Gastroesophageal sphincter (tissue), 4 donors: Measurements from ENCODE around the gene PRKN. TPM values are rescaled to one million over a fixed set of nuclear protein-coding genes. Genes with fewer than 3 reads are reported as not detected.

Experiments
- ATAC-seq: fragments of 150-250 bp; one replicate; pipeline ENCODE4 v1.9.1; 2016; ENCODE audit warnings: mild to moderate bottlenecking, moderate library complexity
- H3K27ac ChIP-seq, 4 donors: fragments of 200-600 bp; sonication (generic) in 3 of 4; 1 replicate in 3 of 4; 2 replicates in 1 of 4; pipeline ENCODE4 v1.5.1; 2016 to 2019
- H3K27me3 ChIP-seq: fragments of 200-600 bp; sonication (generic); one replicate; pipeline ENCODE4 v1.5.1; 2019
- H3K36me3 ChIP-seq, 2 donors: fragments of 200-600 bp; sonication (generic); one replicate each; pipeline ENCODE4 v1.5.1; 2019; ENCODE audit warnings: control low read depth in 1 of 2
- H3K4me1 ChIP-seq, 3 donors: fragments of 200-600 bp; sonication (generic); 1 replicate in 2 of 3; 2 replicates in 1 of 3; pipeline ENCODE4 v1.5.1; 2016 to 2019; ENCODE audit warnings: control low read depth in 2 of 3
- H3K4me3 ChIP-seq, 2 donors: fragments of 200-600 bp; sonication (generic); one replicate each; pipeline ENCODE4 v1.5.1; 2019; ENCODE audit warnings: mild to moderate bottlenecking in 1 of 2, moderate library complexity in 1 of 2
- H3K9me3 ChIP-seq, 3 donors: fragments of 200-600 bp; sonication (generic); one replicate each; pipeline ENCODE4 v1.5.1; 2017 to 2019; ENCODE audit warnings: control low read depth in 2 of 3
- EP300 ChIP-seq: sonication (generic); formaldehyde crosslinking; IDR thresholded peaks from one replicate; pipeline ENCODE4 v1.6.1; 2017; ENCODE audit warnings: antibody characterized with exemption, mild to moderate bottlenecking
- POLR2A ChIP-seq, 2 donors: fragments of 450-650 bp; IDR thresholded peaks; one replicate each; pipeline ENCODE4 v1.6.1; 2017; ENCODE audit warnings: antibody characterized with exemption in 2 of 2, mild to moderate bottlenecking in 2 of 2, moderate library complexity in 1 of 2
- POLR2AphosphoS5 ChIP-seq: sonication (generic); formaldehyde crosslinking; IDR thresholded peaks from one replicate; pipeline ENCODE4 v1.6.1; 2017; ENCODE audit warnings: antibody characterized with exemption
- WGBS, 2 donors: methylation state at CpG; one replicate each; pipeline ENCODE4 v1.1.5; 2018; ENCODE audit warnings: low coverage in 1 of 2; 5-methylcytosine and 5-hydroxymethylcytosine counted together
- total RNA-seq, 4 donors: library from RNA; depleted of rRNA; stranded (reverse); fragments of >200 nt; gene quantifications; one replicate each; pipeline ENCODE4 v1.1.0, GENCODE V29; 2016
- TF ChIP-seq, protein P1 (sequence below), 4 experiments: fragments of 200-600 bp in 2 of 4; fragments of 450-650 bp in 2 of 4; sonication (generic) in 1 of 4; IDR thresholded peaks; one replicate each; pipeline ENCODE4 v1.5.1; 2017 to 2019; ENCODE audit warnings: antibody characterized with exemption in 4 of 4, mild to moderate bottlenecking in 2 of 4, moderate library complexity in 2 of 4

PRKN gene
- total RNA-seq, 4 donors from 2014 or later = 8.4 to 58.6 (median 25.8) TPM

- no peaks in the 10 kb centered on the region for H3K9me3 ChIP-seq
- H3K4me3 ChIP-seq = no peak overlapping the region
- H3K4me1 ChIP-seq = peaks cover 0 to 7% (median 0%) of the 10 kb centered on the region in 3 donors
- H3K27me3 ChIP-seq = no peaks in the 10 kb centered on the region
- 46 to 51% methylated on average over 2 of the region's 2 CpGs for WGBS, 2 donors
- no peak overlapping the region for H3K27ac ChIP-seq
- ATAC-seq = no peak
- no peaks in the 10 kb centered on the region for H3K36me3 ChIP-seq
- TF ChIP-seq POLR2A (IDR thresholded peaks at IDR 0.05) = no peak
- TF ChIP-seq, protein P1, sequence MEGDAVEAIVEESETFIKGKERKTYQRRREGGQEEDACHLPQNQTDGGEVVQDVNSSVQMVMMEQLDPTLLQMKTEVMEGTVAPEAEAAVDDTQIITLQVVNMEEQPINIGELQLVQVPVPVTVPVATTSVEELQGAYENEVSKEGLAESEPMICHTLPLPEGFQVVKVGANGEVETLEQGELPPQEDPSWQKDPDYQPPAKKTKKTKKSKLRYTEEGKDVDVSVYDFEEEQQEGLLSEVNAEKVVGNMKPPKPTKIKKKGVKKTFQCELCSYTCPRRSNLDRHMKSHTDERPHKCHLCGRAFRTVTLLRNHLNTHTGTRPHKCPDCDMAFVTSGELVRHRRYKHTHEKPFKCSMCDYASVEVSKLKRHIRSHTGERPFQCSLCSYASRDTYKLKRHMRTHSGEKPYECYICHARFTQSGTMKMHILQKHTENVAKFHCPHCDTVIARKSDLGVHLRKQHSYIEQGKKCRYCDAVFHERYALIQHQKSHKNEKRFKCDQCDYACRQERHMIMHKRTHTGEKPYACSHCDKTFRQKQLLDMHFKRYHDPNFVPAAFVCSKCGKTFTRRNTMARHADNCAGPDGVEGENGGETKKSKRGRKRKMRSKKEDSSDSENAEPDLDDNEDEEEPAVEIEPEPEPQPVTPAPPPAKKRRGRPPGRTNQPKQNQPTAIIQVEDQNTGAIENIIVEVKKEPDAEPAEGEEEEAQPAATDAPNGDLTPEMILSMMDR (IDR thresholded peaks at IDR 0.05) = no peak
- no peak for TF ChIP-seq POLR2AphosphoS5
- TF ChIP-seq EP300 = no peak
Measured at GRCh38 chr6:161951126-161951525, 776.4 kb downstream of the PRKN start.

GRCh38 chr6:161949531-161949930, 778.0 kb downstream of the PRKN start:
- Histone ChIP-seq H3K27me3 (no peaks in the 10 kb centered on the region), H3K36me3 (no peaks in the 10 kb centered on the region), H3K4me3 (no peak overlapping the region), H3K27ac (no peak overlapping the region), H3K4me1 (peaks cover 0 to 7% (median 0%) of the 10 kb centered on the region in 3 donors), H3K9me3 (no peaks in the 10 kb centered on the region)
- TF ChIP-seq POLR2AphosphoS5 = no peak
- TF ChIP-seq, protein P1 (IDR thresholded peaks at IDR 0.05) = no peak
- TF ChIP-seq EP300 = no peak
- no peak for TF ChIP-seq POLR2A (IDR thresholded peaks at IDR 0.05)
- no CpG with 5 or more reads among the region's 2 CpGs for WGBS, 2 donors
- no peak for ATAC-seq

GRCh38 chr6:161948462-161948861, 779.1 kb downstream of the PRKN start:
- H3K36me3 ChIP-seq = no peaks in the 10 kb centered on the region
- peaks cover 0 to 7% (median 0%) of the 10 kb centered on the region in 3 donors for H3K4me1 ChIP-seq
- no peak for ATAC-seq
- no peak overlapping the region for H3K4me3 ChIP-seq
- WGBS, 2 donors = 40 to 83% methylated on average over 2 of the region's 2 CpGs
- TF ChIP-seq POLR2AphosphoS5 = no peak
- no peaks in the 10 kb centered on the region for H3K9me3 ChIP-seq
- no peaks in the 10 kb centered on the region for H3K27me3 ChIP-seq
- H3K27ac ChIP-seq = no peak overlapping the region

GRCh38 chr6:161947371-161947770, 780.2 kb downstream of the PRKN start:
- no peaks in the 10 kb centered on the region for H3K36me3 ChIP-seq
- no peak overlapping the region for H3K4me3 ChIP-seq
- H3K27ac ChIP-seq = no peak overlapping the region
- TF ChIP-seq EP300 (no peak), POLR2AphosphoS5 (no peak), POLR2A (IDR thresholded peaks at IDR 0.05) (no peak)
- TF ChIP-seq, protein P1 (IDR thresholded peaks at IDR 0.05) = no peak
- no peaks in the 10 kb centered on the region for H3K27me3 ChIP-seq
- H3K9me3 ChIP-seq = no peaks in the 10 kb centered on the region
- no peak for ATAC-seq
- WGBS, 2 donors = 85 to 88% methylated on average over 4 of the region's 4 CpGs
- peaks cover 0 to 7% (median 0%) of the 10 kb centered on the region in 3 donors for H3K4me1 ChIP-seq

- WGBS, 2 donors = 49 to 55% methylated on average over 3 of the region's 3 CpGs
- Histone ChIP-seq H3K27ac (no peak overlapping the region), H3K27me3 (no peaks in the 10 kb centered on the region), H3K36me3 (no peaks in the 10 kb centered on the region), H3K9me3 (no peaks in the 10 kb centered on the region), H3K4me1 (peaks cover 0 to 3% (median 0%) of the 10 kb centered on the region in 3 donors), H3K4me3 (no peak overlapping the region)
- TF ChIP-seq POLR2A (IDR thresholded peaks at IDR 0.05) (no peak), POLR2AphosphoS5 (no peak), EP300 (no peak)
- TF ChIP-seq, protein P1 (IDR thresholded peaks at IDR 0.05) = no peak
- no peak for ATAC-seq
Measured at GRCh38 chr6:161946461-161946860, 781.1 kb downstream of the PRKN start.
